GM19099 (cell line): Measurements from ENCODE around the gene RMDN2.

Experiments
- POLR2A ChIP-seq: IDR thresholded peaks from 3 replicates; pipeline ENCODE4 v1.6.1; 2011; ENCODE audit warnings: low read depth; ENCODE audit not compliant: insufficient read length; ENCODE audit errors: extremely low read depth

Gene RMDN2

DNA sequence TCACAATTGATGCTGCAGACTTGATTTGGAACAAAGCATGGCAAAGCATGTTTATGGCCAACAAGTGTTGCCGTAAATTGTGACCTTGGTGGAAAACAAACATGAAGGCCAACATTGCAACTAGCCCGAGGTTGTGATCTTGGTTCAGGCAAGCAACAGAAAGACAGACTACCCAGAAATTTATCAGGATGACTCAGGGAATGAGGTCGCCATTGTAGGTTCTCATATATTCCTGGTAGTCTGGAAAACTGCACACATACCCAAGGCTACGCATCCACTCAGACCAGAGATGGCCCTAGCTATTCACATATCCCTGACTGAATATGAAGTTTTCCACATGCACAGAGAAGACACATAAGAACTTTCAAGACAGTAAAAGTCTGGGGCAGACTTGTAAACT, 120.7 kb downstream of the RMDN2 start:
- no peak for TF ChIP-seq POLR2A

DNA sequence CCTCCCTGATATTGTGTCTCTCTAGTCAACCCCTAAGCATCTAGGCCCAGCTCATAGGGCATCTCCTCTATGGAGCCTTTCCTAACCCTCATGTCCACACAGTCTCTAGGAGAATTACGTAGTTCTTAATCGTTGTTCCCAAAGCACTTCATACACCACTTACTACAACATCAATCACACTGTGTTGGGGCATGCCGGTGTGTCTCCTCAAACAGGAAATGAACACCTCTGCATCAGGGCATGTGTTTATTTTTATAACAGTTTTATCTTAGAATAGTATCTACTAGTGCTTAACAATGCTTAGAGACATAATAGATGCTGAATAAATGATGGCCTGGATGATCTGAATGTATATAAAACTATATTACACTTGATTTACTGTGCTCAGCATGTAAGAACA, 131.1 kb downstream of the RMDN2 start:
- TF ChIP-seq POLR2A = no peak

DNA sequence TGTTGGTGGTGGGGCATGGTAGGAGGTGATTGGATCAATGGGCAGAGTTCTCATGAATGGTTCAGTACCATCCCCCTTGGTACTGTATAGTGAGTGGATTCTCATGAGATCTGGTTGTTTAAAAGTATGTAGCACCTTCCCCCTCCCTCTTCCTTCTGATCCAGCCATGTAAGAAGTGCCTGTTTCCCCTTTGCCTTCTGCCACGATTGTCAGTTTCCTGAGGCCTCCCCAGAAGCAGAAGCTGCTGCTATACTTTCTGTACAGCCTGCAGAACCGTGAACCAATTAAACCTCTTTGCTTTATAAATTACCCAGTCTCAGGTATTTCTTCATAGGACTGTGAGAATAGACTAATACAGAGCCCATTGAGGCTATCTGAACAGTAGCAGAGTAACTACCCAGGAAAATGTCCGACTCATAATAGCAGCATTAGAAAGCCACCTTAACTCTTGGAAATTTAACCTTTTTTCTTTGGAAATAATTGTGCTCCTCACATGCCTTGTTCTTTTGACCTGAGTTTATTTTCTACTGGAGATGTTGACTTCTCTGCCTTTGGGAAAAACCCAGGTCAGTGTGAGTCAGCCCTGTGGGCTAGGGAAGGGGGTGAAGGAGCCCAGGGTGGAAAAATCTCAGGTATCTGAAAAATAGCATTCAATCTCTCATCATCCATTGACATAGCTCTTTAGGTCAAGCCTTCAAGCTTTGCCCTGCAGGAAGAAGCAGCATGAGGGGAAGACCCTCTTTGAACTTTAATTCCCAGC, 132.7 kb downstream of the RMDN2 start:
- no peak for TF ChIP-seq POLR2A

DNA sequence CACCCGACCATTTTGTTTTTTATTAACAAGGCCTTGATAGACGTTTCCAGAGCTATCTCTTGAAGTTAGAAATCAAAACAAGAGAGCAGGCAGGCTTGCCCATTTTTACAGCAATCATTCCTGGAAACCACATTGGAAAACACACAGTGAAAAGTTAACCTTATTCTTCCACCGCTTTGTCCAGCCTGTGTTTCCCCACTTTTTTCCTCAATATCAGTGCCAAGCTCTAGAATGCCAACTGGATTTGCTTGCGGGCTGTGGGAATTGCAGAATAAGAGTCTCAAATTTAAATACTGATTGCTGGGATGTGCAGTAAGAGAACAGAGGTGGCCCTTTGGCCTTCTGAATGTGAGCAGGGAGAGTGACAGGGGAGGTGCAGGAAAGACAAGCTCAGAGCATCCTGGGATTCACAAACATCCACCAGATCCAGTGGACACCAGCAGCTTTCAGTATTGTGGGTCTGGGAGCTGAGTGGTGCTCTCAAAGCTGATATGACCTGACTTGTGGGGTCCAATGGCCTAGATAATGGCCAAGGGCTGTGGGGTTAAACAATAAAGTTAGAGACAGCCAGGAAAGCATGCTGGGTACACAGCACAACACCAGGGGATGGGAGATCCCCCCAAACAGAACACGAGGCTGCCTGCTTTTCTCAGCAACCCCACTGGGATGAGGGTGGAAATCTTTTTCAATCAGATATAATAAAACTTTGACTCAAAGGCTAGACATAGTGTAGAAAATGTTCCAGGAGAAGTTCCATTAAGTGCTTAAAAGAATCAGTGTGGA, 135.3 kb downstream of the RMDN2 start:
- TF ChIP-seq POLR2A = no peak

DNA sequence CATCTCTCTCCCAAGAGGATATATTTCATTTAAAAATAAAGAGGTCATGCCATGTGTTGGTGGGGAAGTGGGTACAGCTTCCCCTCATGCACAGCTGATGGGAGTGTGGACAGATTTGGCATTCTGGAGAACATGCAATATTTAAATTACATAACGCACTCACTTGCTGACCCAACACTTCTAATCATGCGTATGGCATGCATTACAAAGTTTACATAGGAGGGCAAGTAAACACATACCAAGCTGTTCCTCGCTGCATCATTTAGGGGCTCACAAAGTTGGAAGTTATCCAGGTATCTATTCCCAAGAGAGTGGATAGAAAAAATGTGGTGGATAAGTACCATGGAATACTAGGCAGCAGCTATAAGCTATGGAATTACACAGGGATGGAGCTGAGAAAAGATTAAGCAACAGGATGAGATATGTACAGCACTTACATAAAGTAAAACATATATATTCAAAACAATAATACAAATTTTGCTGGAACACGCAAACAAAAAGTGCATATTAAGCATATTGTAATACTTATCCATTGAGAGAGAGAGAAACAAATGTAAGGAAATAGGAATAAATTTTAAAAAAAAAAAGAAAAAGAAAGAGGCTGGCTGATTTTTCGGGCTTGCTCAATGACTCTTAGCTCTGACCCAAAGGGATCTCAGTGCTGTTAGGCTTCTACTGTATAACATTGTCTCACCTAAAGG, 139.9 kb downstream of the RMDN2 start:
- no peak for TF ChIP-seq POLR2A

DNA sequence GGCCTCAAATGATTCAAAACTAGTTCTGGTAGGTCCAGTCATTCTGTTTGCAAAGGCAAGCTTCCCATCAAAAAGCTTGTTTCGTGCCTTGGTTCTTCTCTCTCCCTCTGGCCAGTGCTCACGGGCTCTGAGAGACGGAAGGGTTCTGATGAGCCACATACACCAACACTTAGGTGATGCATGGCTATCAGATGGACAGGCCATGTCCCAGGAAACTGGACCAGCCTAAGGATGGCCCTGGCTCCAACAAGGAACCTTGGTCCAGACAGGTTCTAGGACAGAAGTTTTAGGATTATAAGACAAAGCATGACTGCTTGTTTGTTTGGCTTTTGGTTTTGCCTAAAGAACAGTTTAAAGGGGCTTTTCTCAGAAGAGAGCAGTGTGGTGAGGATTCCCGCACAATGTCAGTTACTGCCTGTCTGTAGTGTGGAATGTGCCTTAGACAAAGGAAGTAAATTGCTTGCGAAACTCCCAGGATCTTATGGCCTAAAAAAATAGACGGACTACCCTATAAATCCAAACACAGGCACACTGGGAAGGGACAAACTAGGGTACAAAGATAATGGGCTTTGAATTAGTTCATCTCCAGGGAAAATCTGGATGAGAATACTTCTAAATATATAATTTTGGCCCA, 140.5 kb downstream of the RMDN2 start:
- TF ChIP-seq POLR2A = no peak

DNA sequence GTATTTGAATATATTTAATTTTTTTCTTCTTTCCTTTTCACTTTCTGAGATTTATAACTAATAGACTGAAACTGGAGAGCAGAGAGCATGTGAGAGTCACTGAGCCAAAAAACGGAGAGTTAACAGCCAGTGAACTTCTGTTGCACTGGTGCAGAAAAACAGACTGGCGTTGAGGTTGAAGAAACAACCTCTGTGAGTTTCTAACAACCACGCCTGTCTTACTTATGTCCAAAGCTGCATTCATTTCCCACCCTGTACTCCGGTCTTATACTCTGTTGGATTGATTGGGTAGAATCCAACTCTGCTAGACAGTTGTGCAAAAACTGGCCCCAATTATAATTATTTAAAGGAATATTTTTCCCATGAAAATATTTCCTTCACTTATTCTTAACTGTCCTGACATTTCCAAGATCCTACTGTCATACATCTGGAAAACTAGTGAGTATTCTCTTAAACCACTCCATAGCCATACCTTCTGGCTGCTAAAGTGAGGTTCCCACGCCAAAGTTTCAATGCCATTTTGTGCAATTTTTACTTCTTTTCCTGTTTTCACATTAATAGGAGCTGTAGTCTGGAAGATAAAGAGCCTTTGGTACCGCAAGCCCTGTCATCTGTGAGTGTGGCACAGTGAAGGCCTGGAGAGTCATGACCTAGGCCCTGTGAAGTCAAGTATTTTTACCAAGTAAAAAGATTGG, 141.5 kb downstream of the RMDN2 start:
- no peak for TF ChIP-seq POLR2A
